HL-60 (cell line): ENCODE measurements around the gene COL19A1.

ENCODE experiments used
- DNase-seq, 2 experiments: peaks; one replicate each; pipeline ENCODE4 v3.0.0-alpha.2; 2010 to 2020; ENCODE audit warnings: low read depth in 1 of 2, low spot score in 1 of 2
- H3K27ac ChIP-seq: fragments of 250-450 bp; sonication (Bioruptor Pico); replicated peaks from 2 replicates; pipeline ENCODE4 v1.5.1; 2020; ENCODE audit warnings: mild to moderate bottlenecking, moderate library complexity
- H3K27me3 ChIP-seq: fragments of 250-450 bp; sonication (Bioruptor Pico); 2 replicates; pipeline ENCODE4 v1.5.1; 2021; ENCODE audit warnings: mild to moderate bottlenecking, moderate library complexity; ENCODE audit not compliant: insufficient read depth, poor library complexity, severe bottlenecking
- H3K4me3 ChIP-seq: replicated peaks from 2 replicates; pipeline ENCODE4 v1.5.1; 2011; ENCODE audit warnings: mild to moderate bottlenecking, control low read depth, low read length; ENCODE audit not compliant: insufficient read depth
- GABPA ChIP-seq: IDR thresholded peaks from 2 replicates; pipeline ENCODE4 v1.6.1; 2012; ENCODE audit warnings: low read depth
- POLR2AphosphoS5 ChIP-seq: IDR thresholded peaks from 2 replicates; pipeline ENCODE4 v1.6.1; 2012; ENCODE audit warnings: low read depth
- SPI1 ChIP-seq: IDR thresholded peaks from 2 replicates; pipeline ENCODE4 v1.6.1; 2012; ENCODE audit warnings: low read depth, mild to moderate bottlenecking, borderline replicate concordance
- TF ChIP-seq, protein P1 (sequence below): IDR thresholded peaks from 2 replicates; pipeline ENCODE4 v1.6.1; 2012; ENCODE audit warnings: low read depth; ENCODE audit not compliant: insufficient replicate concordance
- TF ChIP-seq, protein P2 (sequence below): IDR thresholded peaks from one replicate; pipeline ENCODE4 v1.5.1; 2011; ENCODE audit warnings: low read length, control low read depth, inconsistent platforms; ENCODE audit not compliant: insufficient read depth

COL19A1 gene

DNA sequence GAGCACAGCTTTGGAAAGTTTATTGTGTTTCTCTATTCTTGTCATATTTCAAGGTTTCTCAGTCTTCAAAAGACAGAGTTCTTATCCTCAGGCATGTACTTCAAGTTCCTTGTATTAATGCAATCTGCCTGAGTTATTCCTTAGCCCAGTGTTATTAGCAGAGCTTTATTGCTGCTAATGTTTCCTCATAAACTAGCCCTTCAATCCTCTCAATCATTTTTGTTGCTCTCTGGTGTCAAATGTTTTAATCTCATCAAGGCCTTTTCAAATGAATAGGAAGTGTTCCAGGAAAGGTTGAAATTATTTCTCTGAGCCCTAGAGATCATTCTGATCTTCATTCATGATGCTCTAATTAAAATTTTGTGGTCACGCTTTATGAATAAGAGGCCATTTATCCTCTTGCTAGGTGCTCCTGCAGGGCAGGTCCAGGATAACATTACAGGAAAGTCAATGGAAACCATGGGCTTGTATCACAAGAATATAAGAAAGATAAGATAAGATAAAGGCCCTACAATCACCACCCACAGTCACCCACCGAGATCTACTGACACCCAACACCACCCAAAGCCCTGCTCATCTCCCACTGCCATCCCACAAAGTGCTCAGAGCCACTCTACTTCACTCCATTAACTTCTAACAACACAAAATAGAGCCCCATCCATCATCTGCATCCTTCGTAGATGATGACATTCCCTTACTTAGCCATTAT, 310.6 kb downstream of the COL19A1 start:
- Histone ChIP-seq H3K27ac (no peak overlapping the region), H3K4me3 (no peak overlapping the region), H3K27me3 (no peaks in the 10 kb centered on the region)
- no peak for TF ChIP-seq GABPA
- TF ChIP-seq SPI1 = no peak
- no peak for TF ChIP-seq POLR2AphosphoS5
- TF ChIP-seq, protein P1, sequence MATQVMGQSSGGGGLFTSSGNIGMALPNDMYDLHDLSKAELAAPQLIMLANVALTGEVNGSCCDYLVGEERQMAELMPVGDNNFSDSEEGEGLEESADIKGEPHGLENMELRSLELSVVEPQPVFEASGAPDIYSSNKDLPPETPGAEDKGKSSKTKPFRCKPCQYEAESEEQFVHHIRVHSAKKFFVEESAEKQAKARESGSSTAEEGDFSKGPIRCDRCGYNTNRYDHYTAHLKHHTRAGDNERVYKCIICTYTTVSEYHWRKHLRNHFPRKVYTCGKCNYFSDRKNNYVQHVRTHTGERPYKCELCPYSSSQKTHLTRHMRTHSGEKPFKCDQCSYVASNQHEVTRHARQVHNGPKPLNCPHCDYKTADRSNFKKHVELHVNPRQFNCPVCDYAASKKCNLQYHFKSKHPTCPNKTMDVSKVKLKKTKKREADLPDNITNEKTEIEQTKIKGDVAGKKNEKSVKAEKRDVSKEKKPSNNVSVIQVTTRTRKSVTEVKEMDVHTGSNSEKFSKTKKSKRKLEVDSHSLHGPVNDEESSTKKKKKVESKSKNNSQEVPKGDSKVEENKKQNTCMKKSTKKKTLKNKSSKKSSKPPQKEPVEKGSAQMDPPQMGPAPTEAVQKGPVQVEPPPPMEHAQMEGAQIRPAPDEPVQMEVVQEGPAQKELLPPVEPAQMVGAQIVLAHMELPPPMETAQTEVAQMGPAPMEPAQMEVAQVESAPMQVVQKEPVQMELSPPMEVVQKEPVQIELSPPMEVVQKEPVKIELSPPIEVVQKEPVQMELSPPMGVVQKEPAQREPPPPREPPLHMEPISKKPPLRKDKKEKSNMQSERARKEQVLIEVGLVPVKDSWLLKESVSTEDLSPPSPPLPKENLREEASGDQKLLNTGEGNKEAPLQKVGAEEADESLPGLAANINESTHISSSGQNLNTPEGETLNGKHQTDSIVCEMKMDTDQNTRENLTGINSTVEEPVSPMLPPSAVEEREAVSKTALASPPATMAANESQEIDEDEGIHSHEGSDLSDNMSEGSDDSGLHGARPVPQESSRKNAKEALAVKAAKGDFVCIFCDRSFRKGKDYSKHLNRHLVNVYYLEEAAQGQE = no peak
- TF ChIP-seq, protein P2, sequence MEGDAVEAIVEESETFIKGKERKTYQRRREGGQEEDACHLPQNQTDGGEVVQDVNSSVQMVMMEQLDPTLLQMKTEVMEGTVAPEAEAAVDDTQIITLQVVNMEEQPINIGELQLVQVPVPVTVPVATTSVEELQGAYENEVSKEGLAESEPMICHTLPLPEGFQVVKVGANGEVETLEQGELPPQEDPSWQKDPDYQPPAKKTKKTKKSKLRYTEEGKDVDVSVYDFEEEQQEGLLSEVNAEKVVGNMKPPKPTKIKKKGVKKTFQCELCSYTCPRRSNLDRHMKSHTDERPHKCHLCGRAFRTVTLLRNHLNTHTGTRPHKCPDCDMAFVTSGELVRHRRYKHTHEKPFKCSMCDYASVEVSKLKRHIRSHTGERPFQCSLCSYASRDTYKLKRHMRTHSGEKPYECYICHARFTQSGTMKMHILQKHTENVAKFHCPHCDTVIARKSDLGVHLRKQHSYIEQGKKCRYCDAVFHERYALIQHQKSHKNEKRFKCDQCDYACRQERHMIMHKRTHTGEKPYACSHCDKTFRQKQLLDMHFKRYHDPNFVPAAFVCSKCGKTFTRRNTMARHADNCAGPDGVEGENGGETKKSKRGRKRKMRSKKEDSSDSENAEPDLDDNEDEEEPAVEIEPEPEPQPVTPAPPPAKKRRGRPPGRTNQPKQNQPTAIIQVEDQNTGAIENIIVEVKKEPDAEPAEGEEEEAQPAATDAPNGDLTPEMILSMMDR = no peak
- DNase-seq = no peak

DNA sequence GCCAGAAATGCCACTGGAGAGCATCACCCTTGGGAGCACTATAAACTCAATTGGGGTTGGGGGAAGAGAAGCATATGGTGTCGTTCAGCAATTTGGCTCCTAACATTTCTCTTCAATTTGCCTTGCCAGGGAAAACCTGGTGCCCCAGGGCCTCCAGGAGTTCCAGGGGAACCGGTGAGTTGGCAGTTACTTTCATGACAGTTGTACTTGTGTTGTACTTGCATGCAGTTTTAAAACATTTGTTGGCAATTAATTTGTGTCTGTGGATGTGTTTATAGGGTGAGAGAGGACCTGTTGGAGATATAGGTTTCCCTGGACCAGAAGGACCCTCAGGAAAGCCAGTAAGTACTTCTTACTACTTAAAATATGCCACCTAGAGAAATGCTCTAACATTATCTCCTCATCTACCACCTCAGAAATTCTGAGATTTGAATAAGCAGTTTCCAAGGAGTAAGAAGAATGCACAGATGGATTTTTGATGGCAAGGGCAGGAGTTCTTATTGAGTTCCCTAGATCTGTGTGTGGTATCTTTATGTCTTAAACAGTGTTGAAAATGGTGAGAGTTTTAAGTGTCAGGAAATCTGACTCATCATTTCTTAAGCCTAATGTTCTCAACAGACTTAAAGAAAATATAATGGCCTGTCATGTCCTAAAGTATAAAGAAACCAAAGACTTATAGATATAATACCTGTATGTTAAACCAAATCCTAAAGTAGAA, 314.0 kb downstream of the COL19A1 start:
- Histone ChIP-seq H3K4me3 (no peak overlapping the region), H3K27ac (no peak overlapping the region), H3K27me3 (no peaks in the 10 kb centered on the region)
- no peak for DNase-seq
- TF ChIP-seq, protein P1 = no peak
- TF ChIP-seq SPI1 (no peak), GABPA (no peak), POLR2AphosphoS5 (no peak)
- TF ChIP-seq, protein P2 = no peak

GRCh38 chr6:70180901-70181599, 314.7 kb downstream of the COL19A1 start:
- no peak for TF ChIP-seq SPI1
- TF ChIP-seq, protein P1 = no peak
- no peak for TF ChIP-seq POLR2AphosphoS5
- TF ChIP-seq GABPA = no peak
- TF ChIP-seq, protein P2 = no peak
- DNase-seq = no peak

More at GRCh38 chr6:70180901-70181599, 314.7 kb downstream of the COL19A1 start:
- no peaks in the 10 kb centered on the region for H3K27me3 ChIP-seq
- no peak overlapping the region for H3K27ac ChIP-seq
- H3K4me3 ChIP-seq = no peak overlapping the region
